NB4 (cell line): ENCODE results near the gene HES2.

ENCODE experiments used
- CTCF ChIP-seq: IDR thresholded peaks from one replicate; pipeline ENCODE4 v1.5.1; 2012; ENCODE audit warnings: low read depth, low read length
- MAX ChIP-seq: IDR thresholded peaks from 2 replicates; pipeline ENCODE4 v1.6.1; 2011; ENCODE audit warnings: low read depth, low read length
- MYC ChIP-seq: IDR thresholded peaks from 2 replicates; pipeline ENCODE4 v1.6.1; 2011; ENCODE audit warnings: low read depth, low read length
- POLR2A ChIP-seq: IDR thresholded peaks from 2 replicates; pipeline ENCODE4 v1.6.1; 2011; ENCODE audit warnings: mild to moderate bottlenecking; ENCODE audit not compliant: insufficient read length; ENCODE audit errors: extremely low read depth

- no peak for TF ChIP-seq CTCF
- no peak for TF ChIP-seq POLR2A
- no peak for TF ChIP-seq MYC
- no peak for TF ChIP-seq MAX
Measured at GRCh38 chr1:6448749-6449631, 29.3 kb upstream of the HES2 start.
